IMR-90 (cell line): Measurements from ENCODE around the gene IL24. TPM values are rescaled to one million over a fixed set of nuclear protein-coding genes. Genes with fewer than 3 reads are reported as not detected.

Experiments
- ATAC-seq: fragments of 200-7000 bp; cut with Tn5 transposase; 2 replicates; pipeline ENCODE4 v1.9.1; 2020; ENCODE audit warnings: low read depth, mild to moderate bottlenecking, moderate library complexity
- BruUV-seq: library from RNA; stranded (reverse); fragments of 400-500 nt; replicated peaks from 2 replicates; lab custom pipeline; 2021; lab: Mats Ljungman, UMichigan
- CTCF ChIA-PET: fragments of 300-600 bp; formaldehyde crosslinking; extraction: SDS; loops from one replicate; lab custom pipeline; 2021; ENCODE audit warnings: antibody characterized with exemption; lab: Yijun Ruan, JAX
- POLR2A ChIA-PET: fragments of 300-600 bp; sonication (Branson Sonifier 250); formaldehyde crosslinking; loops from one replicate; lab custom pipeline; 2022; ENCODE audit warnings: antibody characterized with exemption; ENCODE audit not compliant: unreplicated experiment; lab: Charles Lee
- DNase-seq: peaks from one replicate; pipeline ENCODE4 v3.0.0; 2013
- H2AFZ ChIP-seq: replicated peaks from 2 replicates; pipeline ENCODE3; 2013; ENCODE audit warnings: low read length, mild to moderate bottlenecking; ENCODE audit not compliant: poor library complexity
- H2AK5ac ChIP-seq: 2 replicates; pipeline ENCODE4 v1.6.1; 2013; ENCODE audit warnings: low read depth, low read length, inconsistent platforms
- H2AK9ac ChIP-seq: replicated peaks from 2 replicates; pipeline ENCODE3; 2013; ENCODE audit warnings: mild to moderate bottlenecking, low read depth, low read length, moderate library complexity; ENCODE audit not compliant: poor library complexity
- H2BK120ac ChIP-seq: 2 replicates; pipeline ENCODE4 v1.6.1; 2013; ENCODE audit warnings: low read depth, low read length, inconsistent platforms
- H2BK15ac ChIP-seq: 3 replicates; pipeline ENCODE4 v1.6.1; 2013; ENCODE audit warnings: low read depth, low read length, inconsistent platforms
- H2BK20ac ChIP-seq: 2 replicates; pipeline ENCODE4 v1.6.1; 2013; ENCODE audit warnings: low read depth, mild to moderate bottlenecking, inconsistent platforms, low read length, moderate library complexity
- H2BK5ac ChIP-seq: 2 replicates; pipeline ENCODE4 v1.6.1; 2013; ENCODE audit warnings: mild to moderate bottlenecking, low read depth, low read length, inconsistent platforms; ENCODE audit not compliant: poor library complexity, severe bottlenecking
- H3K14ac ChIP-seq: replicated peaks from 2 replicates; pipeline ENCODE4 v1.6.1; 2013; ENCODE audit warnings: low read depth, low read length, inconsistent platforms
- H3K18ac ChIP-seq: 2 replicates; pipeline ENCODE4 v1.6.1; 2013; ENCODE audit warnings: low read depth, low read length, control low read depth
- H3K23ac ChIP-seq: 2 replicates; pipeline ENCODE4 v1.6.1; 2013; ENCODE audit warnings: low read depth, low read length, inconsistent platforms
- H3K27ac ChIP-seq: 2 replicates; pipeline ENCODE4 v1.5.1; 2013; ENCODE audit warnings: mild to moderate bottlenecking, control low read depth, low read length; ENCODE audit not compliant: insufficient read depth
- H3K27me3 ChIP-seq: 2 replicates; pipeline ENCODE4 v1.6.1; 2013; ENCODE audit warnings: low read length; ENCODE audit not compliant: control insufficient read depth, insufficient read depth
- H3K36me3 ChIP-seq: 2 replicates; pipeline ENCODE4 v1.6.1; 2013; ENCODE audit warnings: low read length, mixed read lengths; ENCODE audit not compliant: control insufficient read depth, insufficient read depth
- H3K4ac ChIP-seq: 2 replicates; pipeline ENCODE4 v1.6.1; 2013; ENCODE audit warnings: low read depth, low read length, inconsistent platforms
- H3K4me1 ChIP-seq: 2 replicates; pipeline ENCODE4 v1.6.1; 2013; ENCODE audit warnings: low read length, mixed read lengths; ENCODE audit not compliant: control insufficient read depth, insufficient read depth
- H3K4me2 ChIP-seq: 2 replicates; pipeline ENCODE4 v1.6.1; 2013; ENCODE audit warnings: low read depth, mild to moderate bottlenecking, control low read depth, low read length, moderate library complexity
- H3K4me3 ChIP-seq: 2 replicates; pipeline ENCODE4 v1.5.1; 2013; ENCODE audit warnings: low read depth, mild to moderate bottlenecking, control low read depth, low read length, moderate library complexity; ENCODE audit not compliant: insufficient read depth
- H3K56ac ChIP-seq: 2 replicates; pipeline ENCODE4 v1.6.1; 2013; ENCODE audit warnings: low read length, inconsistent platforms; ENCODE audit not compliant: insufficient read depth; ENCODE audit errors: extremely low read depth
- H3K79me1 ChIP-seq, 2 experiments: 2 replicates each; pipeline ENCODE4 v1.6.1; 2013; ENCODE audit warnings: low read length in 2 of 2, inconsistent platforms in 1 of 2, low read depth in 1 of 2
- H3K9ac ChIP-seq: 2 replicates; pipeline ENCODE4 v1.6.1; 2013; ENCODE audit warnings: low read depth, low read length, control low read depth
- H3K9me1 ChIP-seq: 2 replicates; pipeline ENCODE4 v1.6.1; 2013; ENCODE audit warnings: low read length, inconsistent platforms; ENCODE audit not compliant: insufficient read depth
- H3K9me3 ChIP-seq: 2 replicates; pipeline ENCODE4 v1.6.1; 2013; ENCODE audit warnings: low read length; ENCODE audit not compliant: control insufficient read depth, insufficient read depth
- H4K20me1 ChIP-seq: 2 replicates; pipeline ENCODE4 v1.6.1; 2013; ENCODE audit warnings: low read length, inconsistent platforms; ENCODE audit not compliant: insufficient read depth
- H4K5ac ChIP-seq: 2 replicates; pipeline ENCODE4 v1.6.1; 2013; ENCODE audit warnings: mild to moderate bottlenecking, low read depth, low read length, control low read depth
- H4K8ac ChIP-seq, 2 experiments: 2 replicates each; pipeline ENCODE4 v1.6.1; 2013; ENCODE audit warnings: low read depth in 2 of 2, low read length in 2 of 2, control low read depth in 1 of 2, inconsistent platforms in 1 of 2
- H4K91ac ChIP-seq: 2 replicates; pipeline ENCODE4 v1.6.1; 2013; ENCODE audit warnings: low read depth, low read length, inconsistent platforms; ENCODE audit not compliant: insufficient read depth
- CEBPB ChIP-seq: IDR thresholded peaks from 2 replicates; pipeline ENCODE4 v1.6.1; 2012; ENCODE audit warnings: low read depth, low read length, improper control_type of control experiment
- POLR2A ChIP-seq: IDR thresholded peaks from 2 replicates; pipeline ENCODE4 v1.6.1; 2012; ENCODE audit warnings: mild to moderate bottlenecking, low read depth, low read length
- USF2 ChIP-seq: fragments of 150-350 bp; IDR thresholded peaks from 2 replicates; pipeline ENCODE4 v1.6.1; 2017; ENCODE audit warnings: mild to moderate bottlenecking, antibody characterized with exemption, low read length, low read depth
- WGBS, 2 experiments: methylation state at CpG; one replicate each; pipeline versions ENCODE4 v1.1.5 to v1.1.7; 2013; ENCODE audit warnings: missing lambda C conversion rate in 2 of 2; ENCODE audit not compliant: insufficient read length in 1 of 2; ENCODE audit errors: extremely low coverage in 2 of 2; 5-methylcytosine and 5-hydroxymethylcytosine counted together
- dilution Hi-C: fragments of 300-500 bp; cut with HindIII; formaldehyde crosslinking; loops from one replicate; pipeline ENCODE4 v1.14.3; 2018; ENCODE audit warnings: low sequenced_read_pairs; ENCODE audit not compliant: unreplicated experiment
- in situ Hi-C: fragments of 300-500 bp; cut with MboI; formaldehyde crosslinking; loops from 3 replicates; pipeline ENCODE4 v1.14.3; 2019; ENCODE audit warnings: low sequenced_read_pairs, inconsistent platforms, mixed read lengths
- intact Hi-C: fragments of 100-400 bp; cut with micrococcal nuclease; formaldehyde crosslinking; loops from 2 replicates; pipeline ENCODE4 v1.10.0; 2022
- polyA plus RNA-seq, 3 experiments: library from polyadenylated mRNA; depleted of rRNA; stranded (reverse); fragments of >200 nt; gene quantifications; 2 replicates each; pipeline ENCODE4 v1.2.3, GENCODE V29; 2012; ENCODE audit warnings: low replicate concordance in 1 of 3
- total RNA-seq: library from RNA; depleted of rRNA; stranded (reverse); fragments of >200 nt; gene quantifications from 2 replicates; pipeline ENCODE4 v1.2.3, GENCODE V29; 2012

The IL24 gene
- total and polyA plus RNA-seq, 2 of the 4 experiments (the other 2 are of a cell fraction): 0.12 to 0.18 TPM

GRCh38 chr1:206883160-206883559 lies 14.1 kb upstream of the IL24 start:
- H3K4me3 ChIP-seq: no peak overlapping the region

More at GRCh38 chr1:206883160-206883559, 14.1 kb upstream of the IL24 start:
- H3K56ac ChIP-seq: no peak overlapping the region
- no peak overlapping the region for H3K27ac ChIP-seq
- BruUV-seq: no TSS peak
- no peak overlapping the region for H2BK20ac ChIP-seq
- H4K8ac ChIP-seq: no peak overlapping the region
- H3K4me2 ChIP-seq: no peak overlapping the region
- no peak overlapping the region for H4K5ac ChIP-seq
- H3K9me3 ChIP-seq: peaks cover 7% of the 10 kb centered on the region
- WGBS, 2 experiments: 83% methylated on average over 1 of the region's 1 CpG; no CpG with 5 or more reads in 1 of the 2 experiments
- DNase-seq: no peak
- in situ Hi-C loops: no loop called here
- no peak overlapping the region for H2AK5ac ChIP-seq
- no peak overlapping the region for H3K14ac ChIP-seq
- dilution Hi-C loops: no loop called here
- no peaks in the 10 kb centered on the region for H3K79me1 ChIP-seq
- CTCF ChIA-PET: interaction anchor here (1.0 to 1.4 kb wide), 2 partner anchors 9 to 23 kb away, joined by 3 to 4 read pairs; no protein-coding TSS in a partner anchor
- TF ChIP-seq USF2: no peak
- 0 out of 2 replicates have a peak, but pooled peaks have one; percentile 20 for TF ChIP-seq CEBPB
- no peak for TF ChIP-seq POLR2A
- H3K4me1 ChIP-seq: peaks cover 5% of the 10 kb centered on the region
- no peak overlapping the region for H2AK9ac ChIP-seq
- no peak overlapping the region for H3K23ac ChIP-seq
- no peak overlapping the region for H4K91ac ChIP-seq
- H3K9ac ChIP-seq: no peak overlapping the region
- no peaks in the 10 kb centered on the region for H4K20me1 ChIP-seq
- H2BK5ac ChIP-seq: no peak overlapping the region
- intact Hi-C loops: no loop called here
- no peak overlapping the region for H2AFZ ChIP-seq
- H3K18ac ChIP-seq: no peak overlapping the region
- no peak overlapping the region for H3K4ac ChIP-seq
- POLR2A ChIA-PET: no interaction called here
- peaks cover 2% of the 10 kb centered on the region; the same call in 1 of the 2 replicates for H3K9me1 ChIP-seq
- no peak for ATAC-seq
- no peaks in the 10 kb centered on the region for H3K36me3 ChIP-seq
- no peaks in the 10 kb centered on the region for H3K27me3 ChIP-seq
- H2BK120ac ChIP-seq: no peak overlapping the region
- H2BK15ac ChIP-seq: no peak overlapping the region
